ENCODE results near the gene AFG1L.

DNA sequence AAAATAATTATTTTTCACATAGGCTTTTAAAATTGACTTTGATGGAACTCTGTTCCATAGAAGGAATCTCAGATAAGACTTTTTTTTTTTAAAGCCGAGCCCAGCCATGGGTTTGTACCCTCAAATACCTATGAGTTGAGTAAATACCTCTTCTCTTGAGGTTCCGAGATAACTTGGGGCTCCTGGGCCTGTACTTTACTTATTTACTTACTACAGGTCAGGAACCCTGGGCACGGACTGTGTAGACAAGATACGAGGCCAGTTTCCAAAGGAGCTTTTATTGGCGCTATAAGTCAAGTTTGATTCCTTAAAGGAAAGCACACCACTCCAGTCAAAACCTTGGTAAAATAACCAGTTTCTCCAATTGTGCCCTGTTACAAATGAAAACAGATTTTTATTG is 7.5 kb downstream of the AFG1L start:
- TF ChIP-seq POLR2A (IDR thresholded peaks at IDR 0.05) = no peak
- TF ChIP-seq, protein P1, sequence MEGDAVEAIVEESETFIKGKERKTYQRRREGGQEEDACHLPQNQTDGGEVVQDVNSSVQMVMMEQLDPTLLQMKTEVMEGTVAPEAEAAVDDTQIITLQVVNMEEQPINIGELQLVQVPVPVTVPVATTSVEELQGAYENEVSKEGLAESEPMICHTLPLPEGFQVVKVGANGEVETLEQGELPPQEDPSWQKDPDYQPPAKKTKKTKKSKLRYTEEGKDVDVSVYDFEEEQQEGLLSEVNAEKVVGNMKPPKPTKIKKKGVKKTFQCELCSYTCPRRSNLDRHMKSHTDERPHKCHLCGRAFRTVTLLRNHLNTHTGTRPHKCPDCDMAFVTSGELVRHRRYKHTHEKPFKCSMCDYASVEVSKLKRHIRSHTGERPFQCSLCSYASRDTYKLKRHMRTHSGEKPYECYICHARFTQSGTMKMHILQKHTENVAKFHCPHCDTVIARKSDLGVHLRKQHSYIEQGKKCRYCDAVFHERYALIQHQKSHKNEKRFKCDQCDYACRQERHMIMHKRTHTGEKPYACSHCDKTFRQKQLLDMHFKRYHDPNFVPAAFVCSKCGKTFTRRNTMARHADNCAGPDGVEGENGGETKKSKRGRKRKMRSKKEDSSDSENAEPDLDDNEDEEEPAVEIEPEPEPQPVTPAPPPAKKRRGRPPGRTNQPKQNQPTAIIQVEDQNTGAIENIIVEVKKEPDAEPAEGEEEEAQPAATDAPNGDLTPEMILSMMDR (IDR thresholded peaks at IDR 0.05) = no peak

Data from adrenal gland (tissue), 5 donors.